Stimulated activated naive CD8-positive, alpha-beta T cell treated with anti-CD3 and anti-CD28 coated beads, Interleukin-15, amount 100 ng/mL, for 72 hours (primary cell): Measurements from ENCODE around the gene P2RY8.
"Not testable (repeated sequence)": the region's sequence is repeated elsewhere in the genome, so short reads cannot be mapped to it uniquely, and the experiment has no call there.

Source experiments
- ATAC-seq: fragments of 150-1000 bp; cut with Tn5 transposase; 2 replicates; pipeline ENCODE4 v1.10.0; 2021; ENCODE audit warnings: mild to moderate bottlenecking, moderate library complexity
- DNase-seq, 2 donors: peaks; one replicate each; pipeline ENCODE4 v3.0.0; 2021 to 2022
- H3K27ac Mint-ChIP-seq, 2 donors: one replicate each; pipeline ENCODE4 v1.8.0; 2022; ENCODE audit warnings: mild to moderate bottlenecking in 2 of 2, mixed read lengths in 2 of 2, moderate library complexity in 2 of 2
- H3K27me3 Mint-ChIP-seq: one replicate; pipeline ENCODE4 v1.8.0; 2022; ENCODE audit warnings: mixed read lengths
- H3K4me1 Mint-ChIP-seq: one replicate; pipeline ENCODE4 v1.8.0; 2022; ENCODE audit warnings: mild to moderate bottlenecking, mixed read lengths
- H3K4me3 Mint-ChIP-seq, 2 donors: one replicate each; pipeline ENCODE4 v1.8.0; 2022; ENCODE audit warnings: mild to moderate bottlenecking in 2 of 2, mixed read lengths in 2 of 2, moderate library complexity in 1 of 2
- H3K9me3 Mint-ChIP-seq, 2 donors: one replicate each; pipeline ENCODE4 v1.8.0; 2022; ENCODE audit warnings: mixed read lengths in 2 of 2

P2RY8 gene

DNA sequence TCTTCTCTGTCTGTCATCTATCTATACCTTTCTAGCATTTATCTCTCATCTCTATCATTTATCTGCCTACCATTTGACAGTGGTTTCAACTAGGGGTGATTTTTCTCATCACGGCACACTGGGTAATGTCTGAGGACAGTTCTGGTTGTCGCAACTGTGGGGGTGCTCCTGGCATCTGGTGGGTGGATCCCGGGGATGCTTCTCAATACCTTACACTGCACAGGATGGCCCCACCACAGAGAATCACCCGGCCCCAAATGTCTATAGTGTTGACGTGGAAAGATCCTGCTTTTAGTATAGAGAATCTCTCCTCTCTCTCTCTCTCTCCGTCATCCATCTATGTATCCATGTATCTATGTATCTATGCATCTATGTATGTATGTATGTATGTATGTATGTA lies 7.2 kb downstream of the P2RY8 start:
- Mint-ChIP-seq H3K27ac (no peak overlapping the region), H3K4me1 (peaks cover 6% of the 10 kb centered on the region), H3K4me3 (no peak overlapping the region), H3K9me3 (no peaks in the 10 kb centered on the region), H3K27me3 (no peaks in the 10 kb centered on the region)
- ATAC-seq (no peak), DNase-seq (peak in 1 of 2 donors; percentile 4)

- Mint-ChIP-seq H3K27me3 (no peaks in the 10 kb centered on the region), H3K4me3 (no peak overlapping the region), H3K4me1 (peaks cover 6% of the 10 kb centered on the region), H3K9me3 (no peaks in the 10 kb centered on the region), H3K27ac (no peak overlapping the region)
- DNase-seq = peak in 1 of 2 donors; percentile 9
- ATAC-seq = no peak
Observed at GRCh38 chrX:1529328-1529727, 7.7 kb downstream of the P2RY8 start.

DNA sequence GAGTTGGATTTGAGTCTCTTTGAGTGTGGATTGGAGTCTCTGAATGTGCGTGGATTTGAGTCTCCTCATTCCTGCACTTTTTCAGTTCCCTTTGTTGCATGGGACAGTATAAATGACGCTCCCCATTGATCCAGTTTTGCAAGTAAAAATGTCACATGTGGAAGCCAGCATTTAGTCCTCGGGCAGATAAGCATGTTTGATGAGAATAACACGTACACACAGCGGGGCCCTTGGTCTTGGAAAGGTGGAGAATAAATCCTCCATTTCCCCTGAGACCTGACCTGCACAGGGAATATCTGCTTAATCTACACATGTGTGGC lies 8.1 kb downstream of the P2RY8 start:
- H3K27ac Mint-ChIP-seq = no peak overlapping the region
- no peaks in the 10 kb centered on the region for H3K27me3 Mint-ChIP-seq
- H3K4me3 Mint-ChIP-seq = no peak overlapping the region
- DNase-seq (no peak), ATAC-seq (no peak)
- H3K4me1 Mint-ChIP-seq = peaks cover 6% of the 10 kb centered on the region
- no peaks in the 10 kb centered on the region for H3K9me3 Mint-ChIP-seq

DNA sequence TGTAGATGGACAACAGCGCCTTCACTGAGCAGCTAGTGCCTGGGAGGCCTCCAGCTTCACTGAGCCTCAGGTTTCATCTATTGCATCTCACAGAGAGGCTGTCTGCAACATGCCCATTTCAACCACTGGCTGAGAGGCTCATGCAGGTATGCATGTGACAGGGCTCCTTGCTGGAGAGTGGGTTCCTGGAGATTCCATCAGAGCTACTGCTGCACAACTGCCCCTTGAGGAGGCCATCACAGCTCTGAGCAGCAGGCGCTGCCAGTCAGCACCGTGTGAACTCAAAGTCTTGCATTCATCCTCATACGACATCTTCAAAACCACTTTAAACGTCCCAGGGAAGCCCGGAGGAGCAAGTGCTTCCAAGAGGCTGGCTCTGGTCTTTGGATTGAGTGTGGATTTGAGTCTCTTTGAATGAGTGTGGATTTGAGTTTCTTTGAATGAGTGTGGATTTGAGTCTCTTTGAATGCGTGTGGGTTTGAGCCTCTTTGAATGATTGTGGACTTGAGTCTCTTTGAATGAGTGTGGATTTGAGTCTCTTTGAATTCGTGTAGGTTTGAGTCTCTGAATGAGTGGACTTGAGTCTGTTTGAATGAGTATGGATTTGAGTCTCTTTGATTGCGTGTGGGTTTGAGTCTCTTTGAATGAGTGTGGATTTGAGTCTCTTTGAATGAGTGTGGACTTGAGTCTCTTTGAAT lies 8.7 kb downstream of the P2RY8 start:
- Mint-ChIP-seq H3K27me3 (no peaks in the 10 kb centered on the region), H3K4me1 (peaks cover 6% of the 10 kb centered on the region), H3K4me3 (no peak overlapping the region), H3K27ac (no peak overlapping the region), H3K9me3 (no peaks in the 10 kb centered on the region)
- ATAC-seq = peak; percentile 79
- DNase-seq = peak in 1 of 2 donors; percentile 9

GRCh38 chrX:1527457-1527856 lies 9.5 kb downstream of the P2RY8 start:
- no peak for DNase-seq
- H3K27me3 Mint-ChIP-seq = no peaks in the 10 kb centered on the region
- no peak overlapping the region for H3K27ac Mint-ChIP-seq
- ATAC-seq = no peak
- H3K4me3 Mint-ChIP-seq = no peak overlapping the region
- no peaks in the 10 kb centered on the region for H3K9me3 Mint-ChIP-seq
- H3K4me1 Mint-ChIP-seq = peaks cover 1% of the 10 kb centered on the region

DNA sequence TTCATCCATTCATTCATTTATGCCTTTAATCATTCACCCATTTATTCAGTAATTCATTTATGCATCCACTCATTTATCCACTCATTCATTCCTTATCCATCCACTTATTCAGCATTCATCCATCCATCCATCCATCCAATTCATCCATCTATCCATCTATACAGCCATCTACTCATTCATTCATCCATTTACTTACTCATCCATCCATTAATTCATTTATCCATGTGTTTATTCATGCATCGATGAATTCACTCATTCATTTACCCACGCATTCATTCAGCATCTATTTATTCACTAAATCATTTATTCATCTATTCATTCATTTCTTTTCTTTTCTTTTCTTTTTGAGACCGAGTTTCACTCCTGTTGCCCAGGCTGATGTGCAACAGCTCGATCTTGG lies 10.4 kb downstream of the P2RY8 start:
- DNase-seq (no peak), ATAC-seq (no peak)

GRCh38 chrX:1525583-1526355 lies 11.2 kb downstream of the P2RY8 start:
- DNase-seq (no peak), ATAC-seq (no peak)
- peaks cover 16% of the 10 kb centered on the region for H3K4me1 Mint-ChIP-seq
- no peak overlapping the region for H3K27ac Mint-ChIP-seq
- no peaks in the 10 kb centered on the region for H3K27me3 Mint-ChIP-seq
- H3K9me3 Mint-ChIP-seq = no peaks in the 10 kb centered on the region
- H3K4me3 Mint-ChIP-seq = no peak overlapping the region

More for the DNA sequence above, 10.4 kb downstream of the P2RY8 start:
- Mint-ChIP-seq H3K9me3 (no peaks in the 10 kb centered on the region), H3K4me1 (peaks cover 8% of the 10 kb centered on the region), H3K4me3 (no peak overlapping the region), H3K27ac (no peak overlapping the region), H3K27me3 (no peaks in the 10 kb centered on the region)

DNA sequence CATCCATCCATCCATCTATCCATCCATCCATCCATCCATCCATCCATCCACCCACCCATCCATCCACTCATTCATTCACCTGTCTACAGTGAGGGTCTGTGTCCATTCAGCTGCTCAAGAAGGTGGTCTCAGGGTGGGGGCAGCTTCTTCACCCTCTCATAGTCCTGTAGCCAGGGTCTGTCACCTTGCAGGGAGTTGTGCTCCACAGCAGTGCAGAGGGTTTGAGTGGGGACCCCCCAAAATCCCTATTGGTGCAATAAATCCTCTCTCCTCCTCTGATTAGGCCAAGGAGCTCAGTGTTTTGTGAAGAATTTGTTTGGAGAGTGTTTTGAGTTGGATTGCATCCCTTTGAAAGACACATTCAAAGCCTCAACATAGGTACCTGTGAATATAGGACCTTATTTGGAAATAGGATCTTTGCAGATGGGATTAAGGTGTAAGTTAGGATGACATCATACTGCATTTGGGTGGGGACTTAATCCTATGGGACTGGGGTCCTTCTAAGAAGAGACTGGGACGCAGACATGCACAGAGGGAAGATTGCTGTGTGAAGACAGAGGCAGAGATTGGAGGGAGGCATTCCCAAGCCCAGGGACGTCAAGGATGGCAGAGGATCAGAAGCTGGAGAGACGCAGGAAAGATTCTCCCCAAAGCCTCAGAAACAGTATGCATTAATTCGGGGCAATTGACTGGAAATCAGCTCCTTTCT lies 12.0 kb downstream of the P2RY8 start:
- Mint-ChIP-seq H3K9me3 (peaks cover 7% of the 10 kb centered on the region in 2 donors), H3K27me3 (no peaks in the 10 kb centered on the region), H3K27ac (no peak overlapping the region), H3K4me3 (no peak overlapping the region), H3K4me1 (peaks cover 24% of the 10 kb centered on the region)
- ATAC-seq (no peak), DNase-seq (peak in 1 of 2 donors; percentile 14)

DNA sequence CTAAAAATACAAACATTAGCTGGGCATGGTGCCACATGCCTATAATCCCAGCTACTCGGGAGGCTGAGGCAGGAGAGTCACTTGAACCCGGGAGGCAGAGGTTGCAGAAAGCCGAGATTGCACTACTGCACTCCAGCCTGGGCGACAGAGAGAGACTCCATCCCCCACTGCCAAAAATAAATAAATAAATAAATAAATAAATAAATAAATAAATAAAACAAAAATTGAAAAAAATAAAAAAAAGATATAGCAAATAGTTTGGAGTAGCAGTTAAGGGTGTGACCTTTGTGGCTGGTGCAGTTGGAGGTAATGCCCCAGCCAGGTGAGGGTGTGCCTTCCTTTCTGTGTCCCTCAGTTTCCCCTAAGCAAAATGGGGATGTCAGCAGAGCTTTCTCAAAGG lies 14.1 kb downstream of the P2RY8 start:
- not testable (repeated sequence) for ATAC-seq, H3K27ac Mint-ChIP-seq, H3K27me3 Mint-ChIP-seq, DNase-seq
- H3K4me1 Mint-ChIP-seq = peaks cover 43% of the 10 kb centered on the region
- peaks cover 12 to 20% of the 10 kb centered on the region in 2 donors for H3K9me3 Mint-ChIP-seq
- peak overlapping the region in 1 of 2 donors; percentile 5 for H3K4me3 Mint-ChIP-seq

GRCh38 chrX:1521459-1521956 lies 15.5 kb downstream of the P2RY8 start:
- peak; percentile 95 for ATAC-seq
- no peaks in the 10 kb centered on the region for H3K27me3 Mint-ChIP-seq
- peaks cover 12 to 20% of the 10 kb centered on the region in 2 donors for H3K9me3 Mint-ChIP-seq
- DNase-seq = peak; percentile 71 to 89
- peak overlapping the region; percentile 87 to 90 for H3K27ac Mint-ChIP-seq
- peak overlapping the region; percentile 65 to 77 for H3K4me3 Mint-ChIP-seq
- peaks cover 56% of the 10 kb centered on the region for H3K4me1 Mint-ChIP-seq

- no peak for ATAC-seq
- Mint-ChIP-seq H3K4me1 (peaks cover 60% of the 10 kb centered on the region), H3K27ac (peak overlapping the region; percentile 10 to 28), H3K4me3 (peak overlapping the region in 1 of 2 donors; percentile 26), H3K9me3 (peaks cover 12 to 20% of the 10 kb centered on the region in 2 donors), H3K27me3 (no peaks in the 10 kb centered on the region)
- DNase-seq = no peak
Observed at GRCh38 chrX:1520350-1520749, 16.6 kb downstream of the P2RY8 start.

GRCh38 chrX:1519022-1519497 lies 17.9 kb downstream of the P2RY8 start:
- peak overlapping the region in 1 of 2 donors; percentile 13 for H3K4me3 Mint-ChIP-seq
- DNase-seq = no peak
- H3K9me3 Mint-ChIP-seq = peaks cover 12 to 20% of the 10 kb centered on the region in 2 donors
- H3K27me3 Mint-ChIP-seq = no peaks in the 10 kb centered on the region
- peak overlapping the region in 1 of 2 donors; percentile 9 for H3K27ac Mint-ChIP-seq
- no peak for ATAC-seq
- H3K4me1 Mint-ChIP-seq = peaks cover 60% of the 10 kb centered on the region

DNA sequence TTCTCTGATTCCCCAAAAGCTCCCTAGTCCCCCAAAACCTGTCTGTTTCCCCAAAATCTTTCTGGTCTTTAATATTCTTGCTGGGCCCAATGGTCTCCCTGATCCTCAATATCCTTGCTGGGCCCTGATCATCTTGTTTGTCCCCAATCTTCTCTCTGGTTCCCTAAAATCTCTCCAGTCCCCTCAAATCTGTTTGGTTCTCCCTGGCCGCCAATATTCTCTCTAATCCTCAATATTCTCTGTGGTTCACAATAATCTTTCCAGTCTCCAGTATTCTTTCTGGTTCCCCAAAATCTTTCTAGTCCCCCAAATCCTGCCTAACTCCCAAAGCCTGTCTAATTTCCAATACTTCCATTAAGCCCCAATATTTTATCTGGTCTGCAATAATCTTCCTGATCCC lies 18.5 kb downstream of the P2RY8 start:
- no peaks in the 10 kb centered on the region for H3K27me3 Mint-ChIP-seq
- peak overlapping the region; percentile 7 to 23 for H3K27ac Mint-ChIP-seq
- H3K4me3 Mint-ChIP-seq = peak overlapping the region in 1 of 2 donors; percentile 20
- H3K4me1 Mint-ChIP-seq = peaks cover 60% of the 10 kb centered on the region
- ATAC-seq (no peak), DNase-seq (peak in 1 of 2 donors; percentile 1)
- H3K9me3 Mint-ChIP-seq = peaks cover 18 to 24% of the 10 kb centered on the region in 2 donors

- H3K4me3 Mint-ChIP-seq = no peak overlapping the region
- H3K9me3 Mint-ChIP-seq = peaks cover 24 to 29% of the 10 kb centered on the region in 2 donors
- no peaks in the 10 kb centered on the region for H3K27me3 Mint-ChIP-seq
- peak overlapping the region; percentile 13 to 30 for H3K27ac Mint-ChIP-seq
- H3K4me1 Mint-ChIP-seq = peaks cover 58% of the 10 kb centered on the region
- peak in 1 of 2 donors; percentile 7 for DNase-seq
- ATAC-seq = no peak
Observed at GRCh38 chrX:1516596-1517104, 20.3 kb downstream of the P2RY8 start.

DNA sequence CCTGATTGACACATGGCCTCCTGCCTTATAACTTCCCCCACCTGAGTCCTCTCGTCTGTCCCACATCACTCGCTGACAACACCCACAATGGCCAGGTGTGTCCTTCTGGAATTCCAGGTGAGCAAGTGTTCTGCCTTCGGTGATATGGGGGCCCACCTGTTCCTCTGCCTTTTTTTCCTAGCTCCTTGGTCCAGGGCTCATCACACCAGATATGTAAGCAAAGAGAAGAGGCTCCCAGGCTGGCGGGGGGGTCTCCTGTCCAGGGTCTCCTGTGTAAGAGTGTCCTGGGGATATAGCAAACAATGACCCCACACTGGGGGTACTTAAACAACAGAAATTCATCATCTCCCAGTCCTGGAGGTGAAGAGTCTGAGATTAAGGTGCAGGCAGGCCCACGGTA lies 25.2 kb downstream of the P2RY8 start:
- H3K27ac Mint-ChIP-seq = peak overlapping the region in 1 of 2 donors; percentile 81
- DNase-seq = no peak
- H3K9me3 Mint-ChIP-seq = peaks cover 10 to 11% of the 10 kb centered on the region in 2 donors

More for the DNA sequence above, 25.2 kb downstream of the P2RY8 start:
- no peak for ATAC-seq
- no peak overlapping the region for H3K4me3 Mint-ChIP-seq
- H3K27me3 Mint-ChIP-seq = no peaks in the 10 kb centered on the region
- H3K4me1 Mint-ChIP-seq = peaks cover 18% of the 10 kb centered on the region
